WERI-Rb-1 (cell line): ENCODE data around the gene MRPS17.

Source experiments
- DNase-seq: peaks from one replicate; pipeline ENCODE4 v3.0.0-alpha.2; 2020
- H3K27ac ChIP-seq: fragments of 250-450 bp; sonication (Bioruptor Pico); 2 replicates; pipeline ENCODE4 v1.5.1; 2020; ENCODE audit warnings: mild to moderate bottlenecking, moderate library complexity
- H3K27me3 ChIP-seq: fragments of 250-450 bp; sonication (Bioruptor Pico); 2 replicates; pipeline ENCODE4 v1.5.1; 2021; ENCODE audit warnings: mild to moderate bottlenecking, low read depth, moderate library complexity; ENCODE audit not compliant: insufficient read depth, severe bottlenecking
- H3K36me3 ChIP-seq: fragments of 250-450 bp; sonication (Bioruptor Pico); 2 replicates; pipeline ENCODE4 v1.5.1; 2020; ENCODE audit warnings: mild to moderate bottlenecking, moderate library complexity
- H3K4me3 ChIP-seq: 2 replicates; pipeline ENCODE4 v1.5.1; 2011; ENCODE audit warnings: low read depth, mild to moderate bottlenecking, control low read depth, low read length
- H3K9me3 ChIP-seq: fragments of 250-450 bp; sonication (Bioruptor Pico); 2 replicates; pipeline ENCODE4 v1.5.1; 2021; ENCODE audit warnings: mild to moderate bottlenecking, moderate library complexity; ENCODE audit not compliant: severe bottlenecking
- TF ChIP-seq, protein P1 (sequence below): IDR thresholded peaks from 2 replicates; pipeline ENCODE4 v1.5.1; 2011; ENCODE audit warnings: low read depth, mild to moderate bottlenecking, control low read depth, inconsistent platforms, low read length

The MRPS17 gene

DNA sequence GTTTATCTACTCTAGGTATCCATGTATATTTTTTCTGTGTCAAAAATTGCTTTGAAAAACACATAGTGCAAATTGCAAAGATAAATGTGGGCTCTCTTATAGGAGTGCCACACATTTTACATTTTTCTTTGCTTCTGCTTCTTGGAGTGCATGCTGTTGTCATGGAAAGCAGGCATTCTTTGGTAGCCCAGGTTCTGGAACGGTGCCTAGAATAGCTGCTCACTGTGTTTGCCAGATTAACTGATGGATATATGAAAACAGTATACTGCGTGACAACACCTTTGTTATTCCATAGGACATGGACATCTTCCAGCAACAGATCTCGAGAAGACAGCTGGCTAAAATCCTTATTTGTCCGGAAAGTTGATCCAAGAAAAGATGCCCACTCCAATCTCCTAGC lies 26.2 kb downstream of the MRPS17 start:
- Histone ChIP-seq H3K4me3 (no peak overlapping the region), H3K36me3 (peaks cover 45% of the 10 kb centered on the region), H3K9me3 (no peaks in the 10 kb centered on the region), H3K27me3 (no peaks in the 10 kb centered on the region), H3K27ac (no peak overlapping the region)
- DNase-seq = no peak
- TF ChIP-seq, protein P1, sequence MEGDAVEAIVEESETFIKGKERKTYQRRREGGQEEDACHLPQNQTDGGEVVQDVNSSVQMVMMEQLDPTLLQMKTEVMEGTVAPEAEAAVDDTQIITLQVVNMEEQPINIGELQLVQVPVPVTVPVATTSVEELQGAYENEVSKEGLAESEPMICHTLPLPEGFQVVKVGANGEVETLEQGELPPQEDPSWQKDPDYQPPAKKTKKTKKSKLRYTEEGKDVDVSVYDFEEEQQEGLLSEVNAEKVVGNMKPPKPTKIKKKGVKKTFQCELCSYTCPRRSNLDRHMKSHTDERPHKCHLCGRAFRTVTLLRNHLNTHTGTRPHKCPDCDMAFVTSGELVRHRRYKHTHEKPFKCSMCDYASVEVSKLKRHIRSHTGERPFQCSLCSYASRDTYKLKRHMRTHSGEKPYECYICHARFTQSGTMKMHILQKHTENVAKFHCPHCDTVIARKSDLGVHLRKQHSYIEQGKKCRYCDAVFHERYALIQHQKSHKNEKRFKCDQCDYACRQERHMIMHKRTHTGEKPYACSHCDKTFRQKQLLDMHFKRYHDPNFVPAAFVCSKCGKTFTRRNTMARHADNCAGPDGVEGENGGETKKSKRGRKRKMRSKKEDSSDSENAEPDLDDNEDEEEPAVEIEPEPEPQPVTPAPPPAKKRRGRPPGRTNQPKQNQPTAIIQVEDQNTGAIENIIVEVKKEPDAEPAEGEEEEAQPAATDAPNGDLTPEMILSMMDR = no peak

DNA sequence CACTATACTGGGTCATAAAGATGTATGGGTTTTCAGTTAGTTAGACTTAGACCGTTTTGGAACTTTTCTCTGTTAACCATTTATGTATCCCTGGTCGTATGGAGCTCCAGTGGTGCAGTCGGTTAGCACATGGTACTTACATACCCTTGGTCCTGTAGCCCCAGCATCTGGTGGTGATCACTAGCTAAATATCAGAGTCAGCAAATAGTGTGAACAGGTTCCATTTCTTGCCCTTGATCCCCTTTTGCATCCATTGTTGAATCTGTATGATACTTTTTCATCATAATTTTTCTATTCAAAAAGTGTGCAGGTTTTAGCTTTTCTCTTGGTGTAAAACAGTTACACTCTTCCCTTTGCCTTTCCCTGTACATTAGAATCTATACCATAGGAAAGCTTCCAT lies 28.6 kb downstream of the MRPS17 start:
- Histone ChIP-seq H3K4me3 (no peak overlapping the region), H3K27me3 (no peaks in the 10 kb centered on the region), H3K9me3 (no peaks in the 10 kb centered on the region), H3K36me3 (peaks cover 65% of the 10 kb centered on the region), H3K27ac (no peak overlapping the region)
- TF ChIP-seq, protein P1 = no peak
- no peak for DNase-seq

DNA sequence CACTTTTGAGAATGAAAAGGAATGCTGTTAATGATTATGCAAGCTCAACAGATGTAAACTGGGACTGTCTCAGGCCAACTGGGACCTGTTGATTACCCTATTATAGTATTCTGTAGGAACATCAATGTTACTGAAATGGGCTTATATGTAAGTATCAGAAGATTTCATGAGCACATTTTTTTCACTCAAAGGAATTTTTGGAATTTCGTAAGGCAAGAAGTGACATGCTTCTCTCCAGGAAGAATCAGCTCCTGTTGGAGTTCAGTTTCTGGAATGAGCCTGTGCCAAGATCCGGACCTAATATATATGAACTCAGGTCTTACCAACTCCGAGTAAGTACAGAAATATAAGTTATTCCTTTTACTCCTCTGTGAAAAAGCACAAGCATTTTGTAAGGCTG lies 31.9 kb downstream of the MRPS17 start:
- TF ChIP-seq, protein P1 = no peak
- no peak for DNase-seq
- peaks cover 68% of the 10 kb centered on the region for H3K36me3 ChIP-seq
- no peaks in the 10 kb centered on the region for H3K9me3 ChIP-seq
- H3K4me3 ChIP-seq = no peak overlapping the region
- H3K27me3 ChIP-seq = no peaks in the 10 kb centered on the region
- H3K27ac ChIP-seq = no peak overlapping the region

DNA sequence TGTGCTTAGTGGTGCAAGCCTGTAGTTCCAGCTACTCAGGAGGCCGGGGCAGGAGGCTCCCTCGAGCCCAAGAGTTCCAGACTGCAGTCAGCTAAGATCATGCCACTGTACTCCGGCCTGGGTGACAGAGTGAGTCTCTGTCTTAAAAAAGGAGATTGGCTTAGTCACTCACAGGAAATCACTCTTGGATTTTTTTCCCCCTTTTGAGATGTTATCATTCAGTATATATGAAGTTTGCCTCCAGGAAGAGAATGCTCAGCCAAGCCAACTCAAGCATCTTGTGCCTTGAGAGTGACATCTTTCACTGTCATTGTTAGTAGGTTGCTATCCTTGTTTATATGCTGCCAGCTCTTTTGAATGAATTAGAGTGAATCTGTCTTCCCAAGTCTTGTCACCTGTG lies 40.7 kb downstream of the MRPS17 start:
- Histone ChIP-seq H3K27ac (no peak overlapping the region), H3K27me3 (no peaks in the 10 kb centered on the region), H3K9me3 (no peaks in the 10 kb centered on the region), H3K36me3 (peaks cover 18% of the 10 kb centered on the region), H3K4me3 (no peak overlapping the region)
- no peak for DNase-seq
- TF ChIP-seq, protein P1 = no peak

DNA sequence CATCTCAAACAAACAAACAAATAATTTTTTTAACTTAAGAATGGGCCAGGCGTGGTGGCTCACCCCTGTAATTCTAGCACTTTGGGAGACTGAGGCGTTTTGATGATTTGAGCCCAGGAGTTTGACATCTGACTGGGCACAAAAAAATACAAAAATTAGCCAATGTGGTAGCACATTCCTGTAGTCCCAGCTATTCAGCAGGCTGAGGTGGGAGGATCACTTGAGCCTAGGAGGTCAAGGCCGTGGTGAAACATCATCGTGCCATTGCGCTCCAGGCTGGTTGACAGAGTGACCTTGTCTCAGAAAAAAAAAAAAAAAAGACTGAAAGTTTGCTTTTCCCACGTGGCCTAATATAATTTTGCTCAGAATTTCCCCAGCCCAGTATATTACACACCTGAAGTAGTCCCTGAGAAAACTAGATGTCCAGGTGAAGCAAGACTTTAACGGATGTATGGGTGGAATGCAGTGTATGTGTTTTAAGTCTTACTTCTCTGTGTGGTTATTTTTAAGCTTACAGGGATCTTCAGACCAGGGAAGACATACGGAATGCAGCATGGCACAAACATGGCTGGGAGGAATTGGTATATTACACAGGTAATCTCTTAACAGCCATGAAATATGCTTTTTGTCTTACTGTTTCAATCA lies 45.3 kb downstream of the MRPS17 start:
- Histone ChIP-seq H3K4me3 (no peak overlapping the region), H3K36me3 (peaks cover 24% of the 10 kb centered on the region), H3K9me3 (no peaks in the 10 kb centered on the region), H3K27ac (no peak overlapping the region), H3K27me3 (no peaks in the 10 kb centered on the region)
- TF ChIP-seq, protein P1 = no peak
- no peak for DNase-seq

DNA sequence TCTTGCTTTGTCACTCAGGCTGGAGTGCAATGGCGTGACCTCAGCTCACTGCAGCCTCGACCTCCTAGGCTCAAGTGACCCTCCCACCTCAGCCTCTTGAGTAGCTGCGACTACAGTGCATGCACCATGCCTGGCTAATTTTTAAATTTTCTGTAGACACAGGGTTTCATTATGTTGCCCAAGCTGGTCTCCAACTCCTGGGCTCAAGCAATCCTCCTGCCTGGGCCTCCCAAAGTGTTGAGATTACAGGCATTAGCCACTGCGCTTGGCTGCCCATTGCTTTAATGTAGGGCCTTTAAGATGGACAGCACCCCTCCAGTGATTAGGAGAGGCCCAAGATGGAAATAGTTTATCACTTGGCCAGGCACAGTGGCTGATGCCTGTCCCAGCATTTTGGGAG lies 52.1 kb downstream of the MRPS17 start:
- no peaks in the 10 kb centered on the region for H3K27me3 ChIP-seq
- no peak overlapping the region for H3K27ac ChIP-seq
- DNase-seq = no peak
- peaks cover 4% of the 10 kb centered on the region for H3K36me3 ChIP-seq
- H3K9me3 ChIP-seq = no peaks in the 10 kb centered on the region
- H3K4me3 ChIP-seq = no peak overlapping the region
- TF ChIP-seq, protein P1 = no peak
